ENCODE results near the gene MECR.

DNA sequence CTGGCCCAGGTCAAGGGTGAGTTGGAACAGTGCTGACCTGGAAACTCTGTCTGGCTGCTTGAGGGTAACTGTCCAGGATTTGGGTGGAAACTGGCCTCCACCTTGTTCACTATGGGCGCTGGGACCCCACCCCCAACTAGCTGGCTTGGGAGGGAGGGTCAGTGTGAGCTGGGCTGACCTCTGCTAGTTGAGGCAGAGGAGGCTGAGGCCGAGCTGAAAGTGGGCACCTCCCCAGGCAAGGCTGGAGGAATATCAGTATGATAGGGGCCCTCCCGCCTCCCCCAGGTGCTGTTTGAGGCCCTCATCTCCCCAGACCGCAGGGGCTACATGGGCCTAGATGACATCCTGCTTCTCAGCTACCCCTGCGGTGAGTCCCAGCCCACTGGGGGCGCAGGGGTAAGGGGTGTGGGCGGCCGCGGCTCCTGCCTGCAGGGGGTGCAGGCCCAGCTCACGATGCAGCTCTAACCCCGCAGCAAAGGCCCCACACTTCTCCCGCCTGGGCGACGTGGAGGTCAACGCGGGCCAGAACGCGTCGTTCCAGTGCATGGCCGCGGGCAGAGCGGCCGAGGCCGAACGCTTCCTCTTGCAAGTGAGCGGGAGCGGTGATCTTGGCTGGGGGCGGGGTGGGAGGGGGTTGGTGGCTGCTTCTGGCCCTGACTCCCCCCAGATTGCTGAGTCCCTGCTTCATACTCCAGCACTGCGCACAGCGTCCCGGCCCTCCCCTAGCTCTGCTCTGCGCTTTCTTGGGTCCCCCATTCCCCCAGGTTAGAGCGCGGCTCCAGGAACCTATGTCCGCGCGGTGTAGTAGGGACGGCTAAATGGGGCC, 28.5 kb upstream of the MECR start:
- TF ChIP-seq, protein P1, sequence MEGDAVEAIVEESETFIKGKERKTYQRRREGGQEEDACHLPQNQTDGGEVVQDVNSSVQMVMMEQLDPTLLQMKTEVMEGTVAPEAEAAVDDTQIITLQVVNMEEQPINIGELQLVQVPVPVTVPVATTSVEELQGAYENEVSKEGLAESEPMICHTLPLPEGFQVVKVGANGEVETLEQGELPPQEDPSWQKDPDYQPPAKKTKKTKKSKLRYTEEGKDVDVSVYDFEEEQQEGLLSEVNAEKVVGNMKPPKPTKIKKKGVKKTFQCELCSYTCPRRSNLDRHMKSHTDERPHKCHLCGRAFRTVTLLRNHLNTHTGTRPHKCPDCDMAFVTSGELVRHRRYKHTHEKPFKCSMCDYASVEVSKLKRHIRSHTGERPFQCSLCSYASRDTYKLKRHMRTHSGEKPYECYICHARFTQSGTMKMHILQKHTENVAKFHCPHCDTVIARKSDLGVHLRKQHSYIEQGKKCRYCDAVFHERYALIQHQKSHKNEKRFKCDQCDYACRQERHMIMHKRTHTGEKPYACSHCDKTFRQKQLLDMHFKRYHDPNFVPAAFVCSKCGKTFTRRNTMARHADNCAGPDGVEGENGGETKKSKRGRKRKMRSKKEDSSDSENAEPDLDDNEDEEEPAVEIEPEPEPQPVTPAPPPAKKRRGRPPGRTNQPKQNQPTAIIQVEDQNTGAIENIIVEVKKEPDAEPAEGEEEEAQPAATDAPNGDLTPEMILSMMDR (IDR thresholded peaks at IDR 0.05) = no peak
- TF ChIP-seq POLR2A (IDR thresholded peaks at IDR 0.05) = no peak
